MCF 10A (cell line): Measurements from ENCODE around the gene ASTN1. TPM values are rescaled to one million over a fixed set of nuclear protein-coding genes. Genes with fewer than 3 reads are reported as not detected.

Experiments used
- BruUV-seq: library from RNA; stranded (reverse); fragments of 400-500 nt; replicated peaks from 2 replicates; lab custom pipeline; 2021; lab: Mats Ljungman, UMichigan
- CTCF ChIA-PET: fragments of 300-600 bp; sonication (Branson Sonifier 250); formaldehyde crosslinking; extraction: SDS; loops from one replicate; lab custom pipeline; 2021; ENCODE audit warnings: antibody characterized with exemption, inconsistent platforms; lab: Yijun Ruan, JAX
- POLR2A ChIA-PET: fragments of 300-600, 350-650 bp; sonication (Branson Sonifier 250); formaldehyde crosslinking; extraction: SDS; loops from one replicate; lab custom pipeline; 2020; ENCODE audit warnings: antibody characterized with exemption, inconsistent platforms; lab: Yijun Ruan, JAX
- DNase-seq: peaks from one replicate; pipeline ENCODE4 v3.0.0-alpha.2; 2018; ENCODE audit not compliant: unreplicated experiment
- H3K27ac Mint-ChIP-seq: one replicate; pipeline ENCODE4 v1.8.0; 2022; ENCODE audit warnings: mild to moderate bottlenecking, low read depth, mixed read lengths; ENCODE audit not compliant: unreplicated experiment
- H3K27me3 Mint-ChIP-seq: one replicate; pipeline ENCODE4 v1.8.0; 2022; ENCODE audit warnings: mixed read lengths; ENCODE audit not compliant: insufficient read depth, unreplicated experiment
- H3K36me3 Mint-ChIP-seq: one replicate; pipeline ENCODE4 v1.8.0; 2022; ENCODE audit warnings: mild to moderate bottlenecking, moderate library complexity, mixed read lengths; ENCODE audit not compliant: insufficient read depth, unreplicated experiment
- H3K4me1 Mint-ChIP-seq: one replicate; pipeline ENCODE4 v1.8.0; 2022; ENCODE audit warnings: mixed read lengths; ENCODE audit not compliant: insufficient read depth, unreplicated experiment
- H3K4me3 Mint-ChIP-seq: one replicate; pipeline ENCODE4 v1.8.0; 2022; ENCODE audit warnings: mild to moderate bottlenecking, moderate library complexity, mixed read lengths; ENCODE audit not compliant: unreplicated experiment
- H3K9me3 Mint-ChIP-seq: one replicate; pipeline ENCODE4 v1.8.0; 2022; ENCODE audit warnings: mixed read lengths; ENCODE audit not compliant: unreplicated experiment
- CTCF ChIP-seq: fragments of 200-600 bp; IDR thresholded peaks from one replicate; pipeline ENCODE4 v1.8.0; 2022; ENCODE audit warnings: antibody characterized with exemption, mild to moderate bottlenecking; ENCODE audit not compliant: unreplicated experiment
- intact Hi-C: fragments of 100-400 bp; cut with micrococcal nuclease; formaldehyde crosslinking; loops from 2 replicates; pipeline ENCODE4 v1.14.1; 2022
- total RNA-seq: library from RNA; stranded (reverse); gene quantifications from 2 replicates; pipeline ENCODE4 v1.2.3, GENCODE V29; 2022

ASTN1 gene
- total RNA-seq, 1 experiment from 2014 or later = not detected

- CTCF ChIA-PET = interaction anchor here (0.6 to 1.3 kb wide), 5 partner anchors 13 to 1450 kb away, joined by 3 to 6 read pairs (median 3); no protein-coding TSS in a partner anchor
- H3K4me3 Mint-ChIP-seq = no peak overlapping the region
- H3K27ac Mint-ChIP-seq = no peak overlapping the region
Observed at GRCh38 chr1:177054542-177054941, 110.0 kb downstream of the ASTN1 start.

DNA sequence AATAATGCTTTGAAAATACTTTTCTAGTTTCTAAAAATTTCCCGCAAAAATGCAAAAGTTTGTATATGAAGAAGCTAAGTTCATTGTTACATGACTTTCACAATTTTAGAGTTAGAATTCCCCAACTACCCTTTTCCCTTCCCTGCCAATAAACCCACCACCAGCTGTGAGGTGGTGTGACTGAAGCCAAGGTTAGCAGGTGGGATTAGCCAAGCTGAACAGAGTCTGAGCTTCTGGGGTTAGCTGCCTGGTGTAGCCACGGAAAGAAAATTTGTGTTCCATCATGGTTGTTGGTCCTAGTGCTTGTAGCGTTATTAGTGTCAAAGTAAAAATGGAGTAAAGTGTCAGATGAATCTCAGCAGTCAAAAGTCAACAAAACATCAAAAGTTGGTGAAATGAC is 110.9 kb downstream of the ASTN1 start:
- no peaks in the 10 kb centered on the region for H3K4me1 Mint-ChIP-seq
- no peak for TF ChIP-seq CTCF
- DNase-seq = no peak
- H3K27me3 Mint-ChIP-seq = no peaks in the 10 kb centered on the region
- POLR2A ChIA-PET = no interaction called here
- intact Hi-C loops = no loop called here
- H3K4me3 Mint-ChIP-seq = no peak overlapping the region
- no peaks in the 10 kb centered on the region for H3K36me3 Mint-ChIP-seq
- H3K9me3 Mint-ChIP-seq = no peaks in the 10 kb centered on the region
- BruUV-seq = no TSS peak
- no peak overlapping the region for H3K27ac Mint-ChIP-seq
- CTCF ChIA-PET = no interaction called here

More at GRCh38 chr1:177054542-177054941, 110.0 kb downstream of the ASTN1 start:
- POLR2A ChIA-PET = interaction anchor here (0.6 kb wide), 1 partner anchor 163 kb away, joined by 3 read pairs; no protein-coding TSS in a partner anchor
- no peak for TF ChIP-seq CTCF
- Mint-ChIP-seq H3K4me1 (no peaks in the 10 kb centered on the region), H3K36me3 (no peaks in the 10 kb centered on the region), H3K27me3 (no peaks in the 10 kb centered on the region), H3K9me3 (no peaks in the 10 kb centered on the region)
- BruUV-seq = no TSS peak
- DNase-seq = no peak
- intact Hi-C loops = no loop called here

- Mint-ChIP-seq H3K27ac (no peak overlapping the region), H3K4me1 (no peaks in the 10 kb centered on the region), H3K9me3 (no peaks in the 10 kb centered on the region), H3K27me3 (no peaks in the 10 kb centered on the region), H3K36me3 (no peaks in the 10 kb centered on the region), H3K4me3 (no peak overlapping the region)
- POLR2A ChIA-PET = no interaction called here
- peak; percentile 72 for DNase-seq
- CTCF ChIA-PET = interaction anchor here (0.6 to 1.7 kb wide), 3 partner anchors 100 to 897 kb away, joined by 3 read pairs; no protein-coding TSS in a partner anchor
- no TSS peak for BruUV-seq
- no peak for TF ChIP-seq CTCF
- intact Hi-C loops = no loop called here
Observed at GRCh38 chr1:177048314-177049069, 116.0 kb downstream of the ASTN1 start.

DNA sequence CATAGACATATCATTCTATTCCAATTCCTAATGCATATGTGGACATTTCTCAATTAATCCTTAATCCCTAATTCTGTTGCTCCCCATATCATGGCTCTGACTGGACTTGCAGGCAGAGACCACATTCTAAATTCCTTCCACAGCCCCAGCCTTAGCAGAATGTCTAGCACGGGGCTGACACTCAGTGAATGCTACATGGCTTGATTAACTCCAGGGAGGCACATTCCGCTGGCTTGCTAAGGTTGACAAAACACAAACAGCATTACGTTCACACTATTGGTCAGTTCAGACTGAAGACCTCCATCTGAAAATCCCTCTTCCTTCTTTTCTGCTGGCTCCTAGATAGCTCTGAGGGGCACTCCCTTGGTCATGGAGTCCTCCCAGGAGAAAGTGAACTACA is 119.4 kb downstream of the ASTN1 start:
- H3K4me1 Mint-ChIP-seq = no peaks in the 10 kb centered on the region
- no peaks in the 10 kb centered on the region for H3K36me3 Mint-ChIP-seq
- no peak for TF ChIP-seq CTCF
- CTCF ChIA-PET = interaction anchor here (0.8 kb wide), 1 partner anchor 137 kb away, joined by 3 read pairs; no protein-coding TSS in a partner anchor
- H3K9me3 Mint-ChIP-seq = no peaks in the 10 kb centered on the region
- H3K4me3 Mint-ChIP-seq = no peak overlapping the region
- BruUV-seq = no TSS peak
- intact Hi-C loops = no loop called here
- H3K27me3 Mint-ChIP-seq = no peaks in the 10 kb centered on the region
- no peak overlapping the region for H3K27ac Mint-ChIP-seq
- DNase-seq = no peak
- POLR2A ChIA-PET = no interaction called here
